Endothelial cell of umbilical vein (primary cell): ENCODE data around the gene ELL2.

Experiments used
- EZH2 ChIP-seq: IDR thresholded peaks from 2 replicates; pipeline ENCODE4 v1.6.1; 2012; ENCODE audit warnings: borderline replicate concordance, low read depth, mild to moderate bottlenecking, moderate library complexity, low read length, inconsistent platforms; ENCODE audit not compliant: severe bottlenecking
- FOS ChIP-seq: IDR thresholded peaks from 2 replicates; pipeline ENCODE4 v1.6.1; 2011; ENCODE audit warnings: mild to moderate bottlenecking, low read length, moderate library complexity, borderline replicate concordance; ENCODE audit not compliant: insufficient read depth
- JUN ChIP-seq: IDR thresholded peaks from 2 replicates; pipeline ENCODE4 v1.6.1; 2011; ENCODE audit warnings: borderline replicate concordance, low read depth; ENCODE audit not compliant: insufficient read length, insufficient read depth
- POLR2A ChIP-seq: IDR thresholded peaks from 2 replicates; pipeline ENCODE4 v1.6.1; 2012; ENCODE audit warnings: low read depth, mild to moderate bottlenecking, control low read depth, low read length
- POLR2AphosphoS5 ChIP-seq: IDR thresholded peaks from 2 replicates; pipeline ENCODE4 v1.6.1; 2012; ENCODE audit warnings: low read depth, mild to moderate bottlenecking, control low read depth, low read length, moderate library complexity; ENCODE audit not compliant: insufficient read depth
- TF ChIP-seq, protein P1 (sequence below), 2 donors: IDR thresholded peaks; 1 replicate in 1 of 2; 2 replicates in 1 of 2; pipeline ENCODE4 v1.5.1; 2011; ENCODE audit warnings: low read length in 2 of 2, mild to moderate bottlenecking in 2 of 2, moderate library complexity in 2 of 2, control low read depth in 1 of 2, inconsistent platforms in 1 of 2, low read depth in 1 of 2; ENCODE audit not compliant: insufficient read depth in 1 of 2; ENCODE audit errors: extremely low read depth in 1 of 2
- TF ChIP-seq, protein P2 (sequence below): IDR thresholded peaks from 2 replicates; pipeline ENCODE4 v1.6.1; 2011; ENCODE audit not compliant: insufficient read depth, insufficient read length

DNA sequence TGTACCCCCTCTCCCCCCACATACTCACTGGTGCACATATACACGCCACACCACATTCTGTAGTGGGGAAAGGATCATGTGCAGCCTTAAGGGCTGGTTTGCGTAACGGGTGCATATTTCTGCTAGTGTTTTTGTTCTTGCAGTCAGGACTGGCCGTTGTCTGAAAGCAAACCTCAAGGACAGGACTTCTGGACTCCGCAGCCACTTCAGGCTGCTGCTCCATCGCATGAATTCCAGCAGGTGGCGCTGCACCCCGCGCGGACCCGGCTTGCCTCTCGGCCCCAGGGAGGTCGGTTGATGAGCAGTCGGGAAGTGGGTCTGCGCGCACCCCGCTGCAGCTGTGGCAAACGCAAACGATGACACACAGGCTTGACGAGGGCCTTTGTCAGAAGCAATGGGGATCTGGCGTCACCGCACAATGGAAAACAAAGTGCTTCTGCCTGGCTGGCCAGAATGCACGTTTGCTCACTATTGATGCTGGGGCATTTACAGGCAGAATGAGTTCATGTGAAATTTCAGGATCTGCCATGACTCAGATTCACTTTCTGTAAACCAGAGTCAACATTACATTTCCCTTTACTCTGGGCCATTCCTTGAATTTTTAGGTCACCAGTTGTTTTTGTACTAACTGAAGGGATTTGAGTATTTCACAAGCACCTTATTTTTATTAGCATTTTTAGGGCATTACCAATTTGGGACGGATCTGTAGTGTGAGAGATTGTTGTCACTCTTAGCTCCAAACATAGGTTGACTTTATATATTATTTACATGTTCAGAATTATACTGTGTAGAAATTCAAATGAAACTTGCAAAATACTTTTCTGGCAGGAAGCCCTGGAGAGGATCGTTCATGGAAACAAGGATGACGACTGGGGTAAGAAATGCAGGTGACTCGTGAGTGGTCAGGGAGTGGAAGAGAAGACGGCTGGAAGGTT lies 102.7 kb downstream of the ELL2 start:
- TF ChIP-seq, protein P1, sequence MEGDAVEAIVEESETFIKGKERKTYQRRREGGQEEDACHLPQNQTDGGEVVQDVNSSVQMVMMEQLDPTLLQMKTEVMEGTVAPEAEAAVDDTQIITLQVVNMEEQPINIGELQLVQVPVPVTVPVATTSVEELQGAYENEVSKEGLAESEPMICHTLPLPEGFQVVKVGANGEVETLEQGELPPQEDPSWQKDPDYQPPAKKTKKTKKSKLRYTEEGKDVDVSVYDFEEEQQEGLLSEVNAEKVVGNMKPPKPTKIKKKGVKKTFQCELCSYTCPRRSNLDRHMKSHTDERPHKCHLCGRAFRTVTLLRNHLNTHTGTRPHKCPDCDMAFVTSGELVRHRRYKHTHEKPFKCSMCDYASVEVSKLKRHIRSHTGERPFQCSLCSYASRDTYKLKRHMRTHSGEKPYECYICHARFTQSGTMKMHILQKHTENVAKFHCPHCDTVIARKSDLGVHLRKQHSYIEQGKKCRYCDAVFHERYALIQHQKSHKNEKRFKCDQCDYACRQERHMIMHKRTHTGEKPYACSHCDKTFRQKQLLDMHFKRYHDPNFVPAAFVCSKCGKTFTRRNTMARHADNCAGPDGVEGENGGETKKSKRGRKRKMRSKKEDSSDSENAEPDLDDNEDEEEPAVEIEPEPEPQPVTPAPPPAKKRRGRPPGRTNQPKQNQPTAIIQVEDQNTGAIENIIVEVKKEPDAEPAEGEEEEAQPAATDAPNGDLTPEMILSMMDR (IDR thresholded peaks at IDR 0.05; ENCODE audit: extremely low read depth in 1 of 2, insufficient read depth in 1 of 2, low read depth in 1 of 2, low read length in 2 of 2), result peak; percentile 93 to 99
- TF ChIP-seq POLR2AphosphoS5 (peak; percentile 86), POLR2A (no peak), EZH2 (no peak), JUN (peak; percentile 87), FOS (peak; percentile 81)
- TF ChIP-seq, protein P2, sequence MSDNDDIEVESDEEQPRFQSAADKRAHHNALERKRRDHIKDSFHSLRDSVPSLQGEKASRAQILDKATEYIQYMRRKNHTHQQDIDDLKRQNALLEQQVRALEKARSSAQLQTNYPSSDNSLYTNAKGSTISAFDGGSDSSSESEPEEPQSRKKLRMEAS, result peak; percentile 42
